Body of pancreas (tissue), 4 donors: Measurements from ENCODE around the gene NEIL1.

Experiments used
- CTCF ChIP-seq, 7 experiments: fragments of 450-650 bp in 4 of 7; fragments of 200-600 bp in 3 of 7; sonication (generic) in 3 of 7; IDR thresholded peaks; one replicate each; pipeline ENCODE4 v1.5.1; 2016 to 2019; ENCODE audit warnings: antibody characterized with exemption in 7 of 7
- POLR2A ChIP-seq, 3 donors: fragments of 450-650 bp; IDR thresholded peaks; one replicate each; pipeline ENCODE4 v1.6.1; 2016; ENCODE audit warnings: antibody characterized with exemption in 3 of 3, mild to moderate bottlenecking in 2 of 3

- no peak for TF ChIP-seq CTCF (IDR thresholded peaks at IDR 0.05)
- TF ChIP-seq POLR2A (IDR thresholded peaks at IDR 0.05) = no peak
These were observed 24.6 kb downstream of the NEIL1 start for GRCh38 chr15:75371486-75371885.
